Measurements from ENCODE around the gene MIEN1.

Gene MIEN1

GRCh38 chr17:39730095-39730921 is at the start of gene MIEN1:
TSS of gene MIEN1 (minus strand) at chr17:39730532. CDS start at chr17:39730495, 37 bp downstream.
- Histone ChIP-seq H3K9ac (ENCODE audit: insufficient read length, low read depth) (peak within 1 kb of the TSS; percentile 57), H3K36me3 (ENCODE audit: insufficient read depth, insufficient read length, low read length) (peaks cover 42% of the 10 kb centered on the region), H3K4me3 (ENCODE audit: insufficient read length, low read depth) (peak within 1 kb of the TSS; percentile 64), H3K27me3 (ENCODE audit: insufficient read depth, insufficient read length) (no peaks in the 10 kb centered on the region), H3K4me1 (ENCODE audit: insufficient read depth, insufficient read length) (no peaks in the 10 kb centered on the region), H3K9me3 (ENCODE audit: insufficient read depth, low read length) (no peaks in the 10 kb centered on the region)
- peak; percentile 77 for DNase-seq (ENCODE audit: low read depth, low spot score)
- TF ChIP-seq YY1 (IDR thresholded peaks at IDR 0.05; ENCODE audit: insufficient read depth, insufficient read length) (no peak), SUZ12 (IDR thresholded peaks at IDR 0.05; ENCODE audit: extremely low read depth, insufficient read depth, insufficient read length) (no peak), ZNF274 (IDR thresholded peaks at IDR 0.05; ENCODE audit: low read depth, low read length) (no peak)

- Histone ChIP-seq H3K4me1 (ENCODE audit: insufficient read depth, insufficient read length) (no peaks in the 10 kb centered on the region), H3K36me3 (ENCODE audit: insufficient read depth, insufficient read length, low read length) (no peaks in the 10 kb centered on the region), H3K27me3 (ENCODE audit: insufficient read depth, insufficient read length) (no peaks in the 10 kb centered on the region), H3K9ac (ENCODE audit: insufficient read length, low read depth) (no peak overlapping the region), H3K4me3 (ENCODE audit: insufficient read length, low read depth) (no peak overlapping the region), H3K9me3 (ENCODE audit: insufficient read depth, low read length) (no peaks in the 10 kb centered on the region)
- no peak for DNase-seq (ENCODE audit: low read depth, low spot score)
- TF ChIP-seq YY1 (IDR thresholded peaks at IDR 0.05; ENCODE audit: insufficient read depth, insufficient read length) (no peak), SUZ12 (IDR thresholded peaks at IDR 0.05; ENCODE audit: extremely low read depth, insufficient read depth, insufficient read length) (no peak), ZNF274 (IDR thresholded peaks at IDR 0.05; ENCODE audit: low read depth, low read length) (no peak)
These were observed 47.4 kb upstream of the MIEN1 start for GRCh38 chr17:39777534-39778365.

- Histone ChIP-seq H3K9ac (ENCODE audit: insufficient read length, low read depth) (no peak overlapping the region), H3K9me3 (ENCODE audit: insufficient read depth, low read length) (no peaks in the 10 kb centered on the region), H3K36me3 (ENCODE audit: insufficient read depth, insufficient read length, low read length) (no peaks in the 10 kb centered on the region), H3K4me3 (ENCODE audit: insufficient read length, low read depth) (no peak overlapping the region), H3K27me3 (ENCODE audit: insufficient read depth, insufficient read length) (no peaks in the 10 kb centered on the region), H3K4me1 (ENCODE audit: insufficient read depth, insufficient read length) (no peaks in the 10 kb centered on the region)
- no peak for DNase-seq (ENCODE audit: low read depth, low spot score)
- TF ChIP-seq YY1 (IDR thresholded peaks at IDR 0.05; ENCODE audit: insufficient read depth, insufficient read length) (no peak), ZNF274 (IDR thresholded peaks at IDR 0.05; ENCODE audit: low read depth, low read length) (no peak), SUZ12 (IDR thresholded peaks at IDR 0.05; ENCODE audit: extremely low read depth, insufficient read depth, insufficient read length) (no peak)
These were observed 45.9 kb upstream of the MIEN1 start for GRCh38 chr17:39776252-39776651.

GRCh38 chr17:39775031-39775430 is 44.7 kb upstream of the MIEN1 start:
- no peak for TF ChIP-seq ZNF274 (IDR thresholded peaks at IDR 0.05; ENCODE audit: low read depth, low read length)
- TF ChIP-seq SUZ12 (IDR thresholded peaks at IDR 0.05; ENCODE audit: extremely low read depth, insufficient read depth, insufficient read length), result no peak
- TF ChIP-seq YY1 (IDR thresholded peaks at IDR 0.05; ENCODE audit: insufficient read depth, insufficient read length), result no peak
- Histone ChIP-seq H3K36me3 (ENCODE audit: insufficient read depth, insufficient read length, low read length) (no peaks in the 10 kb centered on the region), H3K9me3 (ENCODE audit: insufficient read depth, low read length) (no peaks in the 10 kb centered on the region), H3K9ac (ENCODE audit: insufficient read length, low read depth) (no peak overlapping the region), H3K4me1 (ENCODE audit: insufficient read depth, insufficient read length) (no peaks in the 10 kb centered on the region), H3K4me3 (ENCODE audit: insufficient read length, low read depth) (no peak overlapping the region), H3K27me3 (ENCODE audit: insufficient read depth, insufficient read length) (no peaks in the 10 kb centered on the region)
- DNase-seq (ENCODE audit: low read depth, low spot score), result no peak

GRCh38 chr17:39774047-39774446 is 43.7 kb upstream of the MIEN1 start:
- Histone ChIP-seq H3K27me3 (ENCODE audit: insufficient read depth, insufficient read length) (no peaks in the 10 kb centered on the region), H3K9me3 (ENCODE audit: insufficient read depth, low read length) (no peaks in the 10 kb centered on the region), H3K36me3 (ENCODE audit: insufficient read depth, insufficient read length, low read length) (no peaks in the 10 kb centered on the region), H3K4me3 (ENCODE audit: insufficient read length, low read depth) (no peak overlapping the region), H3K9ac (ENCODE audit: insufficient read length, low read depth) (no peak overlapping the region), H3K4me1 (ENCODE audit: insufficient read depth, insufficient read length) (no peaks in the 10 kb centered on the region)
- TF ChIP-seq ZNF274 (IDR thresholded peaks at IDR 0.05; ENCODE audit: low read depth, low read length) (no peak), SUZ12 (IDR thresholded peaks at IDR 0.05; ENCODE audit: extremely low read depth, insufficient read depth, insufficient read length) (no peak), YY1 (IDR thresholded peaks at IDR 0.05; ENCODE audit: insufficient read depth, insufficient read length) (no peak)
- no peak for DNase-seq (ENCODE audit: low read depth, low spot score)

GRCh38 chr17:39772987-39773934 is 42.9 kb upstream of the MIEN1 start:
- Histone ChIP-seq H3K36me3 (ENCODE audit: insufficient read depth, insufficient read length, low read length) (no peaks in the 10 kb centered on the region), H3K4me3 (ENCODE audit: insufficient read length, low read depth) (no peak overlapping the region), H3K9me3 (ENCODE audit: insufficient read depth, low read length) (no peaks in the 10 kb centered on the region), H3K27me3 (ENCODE audit: insufficient read depth, insufficient read length) (no peaks in the 10 kb centered on the region), H3K4me1 (ENCODE audit: insufficient read depth, insufficient read length) (no peaks in the 10 kb centered on the region), H3K9ac (ENCODE audit: insufficient read length, low read depth) (no peak overlapping the region)
- no peak for TF ChIP-seq SUZ12 (IDR thresholded peaks at IDR 0.05; ENCODE audit: extremely low read depth, insufficient read depth, insufficient read length)
- TF ChIP-seq YY1 (IDR thresholded peaks at IDR 0.05; ENCODE audit: insufficient read depth, insufficient read length), result no peak
- no peak for TF ChIP-seq ZNF274 (IDR thresholded peaks at IDR 0.05; ENCODE audit: low read depth, low read length)
- no peak for DNase-seq (ENCODE audit: low read depth, low spot score)
